Activated CD4-positive, alpha-beta T cell treated with anti-CD3 and anti-CD28 coated beads, Interleukin-10, Interleukin-2, amounts not matched to agents 100 ng/mL and 50 ng/mL, durations not matched to agents 16 hours and 8 hours (primary cell): ENCODE results near the gene ZBTB42.

Source experiments
- DNase-seq: peaks from one replicate; pipeline ENCODE4 v3.0.0-alpha.2; 2020

Gene ZBTB42

DNA sequence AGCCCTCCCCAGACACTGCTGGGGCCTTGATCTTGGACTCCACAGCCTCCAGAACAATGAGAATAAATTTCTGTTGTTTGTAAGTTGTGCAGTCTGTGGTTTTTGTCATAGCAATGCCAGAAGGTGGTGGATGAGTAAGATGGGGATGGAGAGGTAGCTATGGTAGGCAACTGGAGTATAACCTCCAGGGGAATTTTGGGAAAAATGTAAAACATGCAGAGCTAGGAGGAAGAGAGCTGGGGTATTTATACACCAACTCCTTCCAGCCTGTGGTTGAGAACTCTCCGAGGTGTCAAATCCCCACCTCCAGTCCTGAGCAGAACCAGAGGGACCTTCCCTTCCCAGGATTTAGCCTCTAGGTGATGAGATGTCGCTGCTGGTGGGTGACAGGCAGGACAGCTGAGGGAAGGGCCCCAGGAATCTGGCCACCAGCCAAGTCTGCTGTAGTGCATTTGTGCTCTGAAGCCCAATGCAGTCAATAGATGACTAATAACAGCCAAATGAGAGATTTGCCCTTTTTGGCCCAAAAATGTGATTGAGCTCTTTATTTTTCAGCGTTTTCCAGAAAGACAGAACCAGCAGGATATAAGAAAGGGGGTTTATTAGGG, 45.0 kb downstream of the ZBTB42 start:
- DNase-seq, result no peak

DNA sequence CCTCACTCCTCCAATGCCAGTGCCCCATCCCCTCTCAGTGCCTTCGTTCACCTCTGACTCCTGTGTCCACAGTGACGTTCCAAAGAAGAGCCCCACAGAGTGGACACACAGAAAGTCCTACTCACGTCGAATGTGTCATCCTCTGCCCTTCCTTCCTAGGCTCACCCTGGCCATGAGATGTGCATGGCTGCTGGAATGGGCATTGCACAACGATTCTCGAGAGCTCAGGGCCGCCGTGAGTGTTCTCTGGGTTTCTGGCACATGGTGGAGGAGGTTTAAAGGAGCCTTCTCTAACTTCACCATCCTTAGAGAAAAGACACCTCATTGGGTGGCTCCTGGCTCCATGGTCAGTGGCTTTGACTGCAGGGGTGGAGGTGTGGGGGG, 51.4 kb downstream of the ZBTB42 start:
- no peak for DNase-seq
